LHCN-M2 (cell line): ENCODE measurements around the gene ITGAE. TPM values are rescaled to one million over a fixed set of nuclear protein-coding genes. Genes with fewer than 3 reads are reported as not detected.
A peak's percentile ranks its signal among the peaks of the same experiment; 100 is the strongest.

Source experiments
- DNase-seq: peaks from one replicate; pipeline ENCODE4 v3.0.0-alpha.2; 2012; ENCODE audit warnings: low read depth
- total RNA-seq: library from RNA; depleted of rRNA; stranded (reverse); fragments of >200 nt; gene quantifications from 2 replicates; pipeline ENCODE4 v1.2.3, GENCODE V29; 2014

ITGAE gene
- total RNA-seq, 1 experiment from 2014 or later, result 38.6 TPM

DNA sequence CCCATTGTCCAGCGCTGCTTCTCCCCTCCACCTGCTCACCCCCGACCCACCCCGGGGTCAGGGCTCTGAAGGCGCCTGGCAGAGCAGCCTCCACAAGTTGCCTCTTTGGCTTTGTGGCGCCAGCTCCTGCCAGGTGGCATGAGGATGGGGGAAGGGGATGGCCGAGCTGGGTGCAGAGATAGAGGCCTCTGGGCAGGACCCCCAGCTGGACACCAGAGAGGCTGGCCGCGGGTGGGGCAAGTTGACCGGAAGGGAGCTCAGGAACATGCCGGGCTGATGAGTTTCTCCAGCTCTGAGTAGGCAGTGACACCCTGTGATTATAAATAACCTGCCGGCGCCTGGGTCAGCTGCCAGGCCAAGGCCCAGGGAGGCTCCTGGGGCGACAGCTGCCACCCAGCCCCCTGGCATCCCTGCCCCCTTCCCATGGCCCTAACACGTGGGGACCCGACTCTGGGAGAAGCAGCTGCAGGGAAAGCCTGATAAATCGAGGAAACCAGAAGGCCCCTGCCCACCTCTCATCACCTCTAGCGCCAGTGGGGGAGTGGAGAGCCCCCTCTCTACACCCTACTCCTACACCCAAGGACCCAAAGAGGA is 105.8 kb downstream of the ITGAE start:
- DNase-seq, result peak; percentile 81

DNA sequence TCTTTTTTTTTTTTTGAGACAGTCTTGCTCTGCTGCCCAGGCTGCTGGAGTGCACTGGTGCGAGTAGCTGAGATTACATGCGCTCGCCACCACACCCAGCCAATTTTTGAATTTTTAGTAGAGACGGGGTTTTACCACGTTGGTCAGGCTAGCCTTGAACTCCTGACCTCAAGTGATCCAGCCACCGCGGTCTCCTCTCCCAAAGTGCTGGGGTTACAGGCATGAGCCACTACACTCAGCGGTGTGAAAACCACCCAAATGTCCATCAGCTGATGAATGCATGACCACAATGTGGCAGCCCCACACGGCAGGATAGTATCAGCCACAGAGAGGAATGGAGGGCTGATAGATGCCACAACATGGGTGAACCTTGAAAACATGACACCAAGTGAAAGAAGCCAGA is 107.2 kb downstream of the ITGAE start:
- DNase-seq, result peak; percentile 63

DNA sequence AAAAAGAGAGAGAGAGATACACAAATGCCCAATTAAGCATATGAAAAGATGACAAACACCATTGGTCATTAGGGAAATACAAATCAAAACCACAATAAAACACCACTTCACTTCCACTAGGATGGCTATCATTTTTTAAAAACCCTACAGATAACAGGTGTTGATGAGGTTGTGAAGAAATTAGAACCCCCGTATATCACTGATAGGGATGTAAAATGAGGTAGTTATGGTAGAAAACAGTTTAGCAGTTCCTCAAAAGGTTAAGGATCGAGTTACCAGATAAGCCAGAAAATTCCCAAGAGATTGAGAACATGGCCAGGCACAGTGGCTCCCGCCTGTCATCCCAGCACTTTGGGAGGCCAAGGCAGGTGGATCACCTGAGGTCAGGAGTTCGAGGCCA is 107.8 kb downstream of the ITGAE start:
- no peak for DNase-seq

DNA sequence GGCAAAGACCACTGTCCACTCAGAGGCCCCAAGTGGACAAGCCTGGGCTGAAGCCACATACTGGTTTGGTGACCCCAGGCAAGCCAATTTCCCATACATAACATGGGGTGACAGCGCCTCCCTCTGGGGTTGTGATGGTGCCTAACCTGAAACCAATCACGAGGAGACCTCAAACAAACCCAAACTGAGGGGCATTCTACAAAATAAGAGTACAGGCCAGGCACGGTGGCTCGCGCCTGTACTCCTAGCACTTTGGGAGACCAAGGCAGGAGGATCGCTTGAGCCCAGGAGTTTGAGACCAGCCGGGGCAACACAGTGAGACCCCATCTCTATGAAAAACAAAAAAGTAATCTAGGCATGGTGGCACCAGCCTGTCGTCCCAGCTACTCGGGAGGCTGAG is 108.6 kb downstream of the ITGAE start:
- no peak for DNase-seq

DNA sequence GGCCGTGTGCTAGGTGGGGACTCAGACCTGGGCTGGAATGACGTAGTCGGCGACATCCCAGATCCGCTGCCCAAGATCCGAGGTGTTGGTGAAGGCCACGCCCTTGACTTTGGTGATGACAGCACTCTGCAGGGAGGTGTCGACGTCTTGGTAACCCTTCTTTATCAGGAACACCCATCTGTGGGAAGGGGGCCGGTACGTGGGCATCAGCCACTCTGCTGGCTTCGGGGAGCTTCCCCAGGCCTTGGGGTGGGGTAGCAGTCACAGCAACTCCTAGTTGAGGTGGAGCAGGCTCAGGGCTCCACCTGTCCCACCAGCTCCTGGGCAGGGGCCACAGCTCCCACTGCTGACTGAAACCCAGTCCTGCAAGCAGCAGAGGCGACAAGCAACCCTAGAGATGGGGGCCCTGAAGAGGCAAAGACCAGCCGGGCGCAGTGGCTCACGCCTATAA is 109.3 kb downstream of the ITGAE start:
- DNase-seq, result no peak

DNA sequence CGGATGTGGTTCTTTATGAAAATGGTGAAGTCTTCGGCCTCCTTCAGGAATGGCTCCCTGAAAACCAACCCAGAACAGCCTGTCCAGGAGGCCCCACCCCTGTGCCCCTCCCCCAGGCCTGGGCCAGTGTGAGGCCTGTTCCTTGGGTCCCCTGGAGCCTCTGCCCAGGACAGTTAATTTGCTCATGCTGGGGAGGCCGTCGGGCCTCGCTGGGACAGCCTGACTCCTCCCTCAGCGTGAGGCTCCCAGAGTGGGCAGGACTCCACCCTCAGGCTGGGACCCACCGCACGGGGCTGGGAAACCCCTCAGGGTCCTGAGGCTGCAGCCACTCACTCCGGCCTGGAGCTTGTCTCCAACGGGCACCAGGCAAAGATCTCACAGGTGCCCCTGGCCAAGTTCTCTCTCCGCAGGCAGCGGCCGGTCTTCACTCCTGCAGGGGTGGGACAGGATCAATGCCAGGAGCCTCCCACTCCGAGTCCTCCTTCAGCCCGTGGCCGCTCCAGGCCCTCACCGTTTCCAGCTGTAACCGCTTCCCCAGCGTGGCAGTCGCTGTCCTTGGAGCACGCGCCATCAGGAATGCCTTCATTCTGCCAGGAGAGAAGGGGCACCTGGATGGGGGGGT is 110.8 kb downstream of the ITGAE start:
- no peak for DNase-seq

DNA sequence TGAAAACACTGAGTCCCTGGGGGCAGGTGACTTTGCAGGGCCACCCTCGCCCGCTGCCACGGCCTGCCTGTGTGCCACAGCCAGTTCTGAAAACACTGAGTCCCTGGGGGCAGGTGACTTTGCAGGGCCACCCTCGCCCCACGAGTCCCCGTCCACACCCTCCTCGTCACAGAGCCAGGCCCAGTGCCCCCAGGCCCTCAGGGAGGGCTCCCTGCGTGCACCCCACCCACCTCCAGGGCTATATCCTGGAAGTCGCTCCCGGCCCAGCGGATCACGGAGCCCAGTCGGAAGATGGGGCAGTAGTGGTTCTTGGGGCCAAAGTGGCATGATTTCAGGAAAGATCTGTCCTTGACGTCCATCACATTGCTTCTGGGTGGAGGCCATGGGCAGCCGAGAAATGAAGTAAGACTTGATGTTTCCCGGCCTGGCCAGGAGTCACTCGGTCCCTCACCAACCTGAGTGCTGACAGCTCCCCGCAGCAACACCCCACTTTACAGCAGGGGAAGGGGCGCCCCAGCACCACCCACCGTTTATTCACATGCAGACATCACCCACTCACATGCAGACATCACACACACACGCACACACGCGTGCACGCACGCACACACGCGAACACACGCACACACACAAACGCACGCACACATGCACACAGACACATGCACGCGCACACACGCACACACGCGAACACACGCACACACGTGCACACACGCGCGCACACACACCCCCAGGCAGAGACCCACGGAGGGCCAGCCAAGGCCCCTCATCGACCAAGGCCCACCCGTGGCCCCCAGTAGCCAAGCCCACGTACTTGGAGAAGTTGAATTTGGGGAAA is 111.5 kb downstream of the ITGAE start:
- no peak for DNase-seq

DNA sequence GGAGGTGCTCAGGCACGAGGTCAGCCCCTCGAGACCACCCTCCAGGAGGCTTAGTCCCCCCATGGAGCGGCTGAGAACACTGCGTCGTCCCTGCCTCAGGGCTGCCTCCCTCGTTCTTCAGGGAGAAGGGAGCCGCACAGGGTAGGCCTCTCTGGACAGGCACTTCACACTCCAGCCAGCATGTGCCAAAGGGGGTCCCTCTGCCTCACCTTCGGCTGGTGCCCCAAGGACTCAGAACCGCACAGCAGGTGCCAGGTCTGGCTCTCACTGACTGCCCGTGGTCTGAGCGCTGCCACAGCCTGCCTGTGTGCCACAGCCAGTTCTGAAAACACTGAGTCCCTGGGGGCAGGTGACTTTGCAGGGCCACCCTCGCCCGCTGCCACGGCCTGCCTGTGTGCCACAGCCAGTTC is 112.1 kb downstream of the ITGAE start:
- no peak for DNase-seq

DNA sequence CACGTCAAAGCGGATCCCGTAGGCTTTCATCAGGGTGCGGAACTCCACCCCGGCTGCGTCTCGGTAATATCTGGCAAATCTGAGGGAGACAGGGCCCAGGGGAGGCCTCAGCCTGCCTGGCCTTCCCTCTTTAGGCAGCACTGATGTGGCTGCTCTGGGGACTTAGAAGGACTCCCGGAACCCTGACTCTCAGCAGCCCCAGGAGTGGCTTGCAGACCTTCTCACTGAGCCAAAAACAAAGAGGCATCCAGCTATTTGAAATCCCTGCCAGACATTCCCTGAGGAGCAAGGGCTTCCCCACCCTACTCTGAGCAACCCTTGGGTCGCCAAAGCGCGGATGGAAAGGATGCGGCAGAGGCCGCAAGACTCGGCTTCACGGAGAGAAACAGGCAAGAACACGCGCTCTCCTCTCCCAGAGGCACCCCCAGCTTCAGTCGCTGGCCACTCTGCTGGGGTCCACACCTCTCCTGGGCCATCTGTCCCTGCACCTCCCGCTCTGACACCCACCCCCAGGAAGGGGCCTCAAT is 112.9 kb downstream of the ITGAE start:
- no peak for DNase-seq

DNA sequence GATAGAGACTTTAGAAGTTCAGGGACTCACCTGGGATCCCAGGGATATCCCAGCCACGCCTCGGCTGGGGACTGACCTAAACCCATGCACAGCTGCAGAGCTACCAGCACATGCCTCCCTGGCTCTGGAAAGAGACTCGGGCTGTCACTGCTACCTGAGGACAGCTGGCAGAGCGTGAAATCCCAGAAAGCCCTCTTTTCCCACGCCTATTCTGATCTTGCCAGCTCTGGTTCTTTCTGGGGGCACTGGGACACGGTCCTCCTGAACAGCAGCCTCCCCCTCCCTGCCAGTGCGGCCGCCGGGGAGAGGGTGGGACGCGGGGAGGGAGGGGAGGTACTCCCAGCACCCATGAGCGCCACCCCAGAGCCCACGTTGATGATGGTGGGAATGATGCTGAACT is 115.8 kb downstream of the ITGAE start:
- no peak for DNase-seq

DNA sequence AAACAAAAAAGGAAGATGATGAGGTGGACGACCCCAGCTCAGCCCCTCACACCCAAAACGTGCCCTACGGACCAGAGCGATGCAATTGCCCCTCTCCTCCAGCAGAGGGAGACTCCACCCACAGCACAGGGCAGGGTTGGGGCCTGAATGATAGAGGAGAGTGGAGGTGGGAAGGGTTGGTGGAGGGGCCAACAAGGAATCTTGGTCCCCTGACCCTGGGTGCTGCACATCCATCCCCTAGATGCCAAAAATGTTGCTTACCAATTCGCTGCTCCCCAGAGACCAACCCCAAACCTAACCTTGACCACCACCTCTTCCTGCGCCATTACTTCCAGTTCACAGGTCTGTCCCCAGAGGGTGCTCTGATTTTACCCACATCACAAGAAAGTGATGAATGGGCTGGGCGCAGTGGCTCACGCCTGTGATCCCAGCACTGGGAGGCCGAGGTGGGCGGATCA is 117.9 kb downstream of the ITGAE start:
- peak; percentile 21 for DNase-seq

DNA sequence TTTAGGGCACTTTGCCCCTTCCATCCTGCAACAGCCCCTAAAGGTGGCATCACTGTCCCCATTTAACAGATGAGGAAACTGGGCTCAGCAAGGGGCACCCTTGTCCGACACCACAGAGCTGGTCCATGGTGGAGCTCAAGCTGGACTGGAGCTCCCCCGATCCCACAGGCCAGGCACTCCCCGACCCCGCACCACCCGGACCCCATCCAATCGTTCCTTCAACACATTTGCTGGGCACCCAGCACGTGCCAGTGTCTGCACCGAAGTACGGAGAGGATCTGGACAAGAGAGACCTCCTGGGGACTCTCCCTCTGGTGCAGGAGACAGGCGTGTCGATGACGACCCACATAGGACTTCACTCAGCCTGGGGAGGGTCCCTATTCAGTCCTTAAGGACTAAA is 119.0 kb downstream of the ITGAE start:
- DNase-seq, result no peak

DNA sequence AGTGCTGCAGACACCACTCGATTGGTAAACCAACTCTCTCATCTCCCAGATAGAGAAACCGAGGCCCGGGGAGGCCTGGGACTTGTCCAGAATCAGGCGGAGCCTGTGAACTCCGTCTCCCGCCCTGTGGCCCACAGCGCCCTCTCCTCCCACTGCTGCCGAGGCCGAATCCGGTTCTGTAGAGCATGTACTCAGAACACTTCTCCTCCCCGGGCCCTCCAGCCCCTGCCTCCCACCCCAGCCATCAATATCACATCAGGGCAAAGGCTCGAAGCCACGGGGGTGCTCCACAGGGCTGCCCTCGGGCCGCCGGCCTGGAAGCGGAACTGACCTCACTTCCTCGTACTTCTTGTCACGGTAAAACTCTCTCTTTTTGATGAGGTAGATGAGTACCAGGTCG is 119.4 kb downstream of the ITGAE start:
- DNase-seq, result no peak

DNA sequence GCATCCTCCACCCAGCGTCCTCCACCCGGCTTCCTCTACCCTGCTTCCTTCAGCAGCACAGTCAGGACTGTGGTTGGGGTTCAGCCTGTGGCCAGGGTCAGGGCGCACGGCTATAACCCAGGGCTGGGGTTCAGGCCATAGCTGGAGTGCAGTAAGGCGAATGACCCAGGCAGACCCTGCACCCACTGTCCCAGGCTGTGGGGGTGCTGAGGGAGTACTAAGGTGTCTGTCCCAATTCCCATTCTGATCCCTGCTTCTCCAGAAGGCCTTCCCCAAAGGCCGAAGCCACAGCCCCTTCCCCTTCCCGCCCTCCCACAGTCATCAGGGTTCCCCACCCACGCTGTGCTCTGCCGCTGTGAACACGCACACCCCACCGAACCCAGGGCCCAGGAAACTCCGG is 119.9 kb downstream of the ITGAE start:
- DNase-seq, result no peak

DNA sequence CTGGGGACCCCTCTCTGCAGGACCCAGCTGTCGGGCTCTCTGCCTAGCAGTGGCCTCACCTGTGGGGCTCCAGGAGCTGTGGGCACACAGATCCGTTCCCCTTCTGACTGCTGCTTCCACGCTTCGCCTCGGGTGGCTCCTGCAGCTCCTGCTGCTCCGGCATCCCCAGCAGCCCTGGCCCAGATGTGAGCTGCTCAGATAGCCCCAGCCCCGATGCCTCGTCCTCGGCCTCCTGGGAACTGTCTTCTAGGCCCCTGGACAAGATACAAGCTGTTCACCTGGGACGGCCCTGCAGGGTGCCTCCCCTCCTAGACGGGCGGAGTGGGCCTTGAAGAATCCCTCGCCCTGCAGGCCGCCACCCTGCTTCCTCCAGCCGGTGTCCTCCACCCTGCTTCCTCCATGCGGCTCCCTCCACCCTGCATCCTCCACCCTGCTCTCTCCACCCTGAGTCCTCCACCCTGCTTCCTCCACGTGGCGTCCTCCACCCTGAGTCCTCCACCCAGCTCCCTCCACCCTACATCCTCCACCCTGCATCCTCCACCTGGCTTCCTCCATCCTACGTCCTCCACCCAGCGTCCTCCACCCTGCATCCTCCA is 121.4 kb downstream of the ITGAE start:
- no peak for DNase-seq

DNA sequence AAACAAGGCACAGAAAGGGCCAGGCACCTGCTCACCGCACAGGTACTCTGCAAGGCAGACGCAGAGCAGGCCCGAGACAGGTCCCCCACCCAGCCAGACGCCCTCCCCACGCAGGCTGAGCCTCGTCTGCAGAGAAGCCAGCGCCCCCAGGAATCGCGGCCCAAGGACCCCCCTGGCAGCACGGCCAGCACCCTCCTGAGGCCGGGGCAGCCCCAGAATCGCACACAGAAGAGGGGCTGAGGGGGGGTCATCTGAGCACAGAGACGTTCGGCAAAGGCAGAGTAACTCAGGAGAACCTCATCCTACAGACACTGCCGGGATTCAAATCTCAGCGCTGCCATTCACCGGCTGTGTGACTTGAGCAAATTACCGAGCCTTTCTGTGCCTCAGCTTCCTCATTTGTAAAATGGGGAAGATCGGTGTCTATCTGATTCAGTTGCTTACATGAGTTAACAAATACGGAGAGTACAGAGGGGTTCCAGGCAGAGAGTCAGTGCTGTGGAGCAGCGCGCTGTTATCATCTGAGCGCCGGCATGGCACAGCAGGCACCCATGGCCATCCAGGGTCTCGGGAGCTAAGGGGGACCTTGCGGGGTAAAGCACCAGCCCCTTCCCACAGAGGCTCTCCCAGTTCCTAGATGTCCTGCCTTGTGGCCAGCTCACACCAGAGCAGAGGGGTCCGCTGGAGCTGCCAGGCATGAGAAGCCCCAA is 122.0 kb downstream of the ITGAE start:
- DNase-seq, result no peak

DNA sequence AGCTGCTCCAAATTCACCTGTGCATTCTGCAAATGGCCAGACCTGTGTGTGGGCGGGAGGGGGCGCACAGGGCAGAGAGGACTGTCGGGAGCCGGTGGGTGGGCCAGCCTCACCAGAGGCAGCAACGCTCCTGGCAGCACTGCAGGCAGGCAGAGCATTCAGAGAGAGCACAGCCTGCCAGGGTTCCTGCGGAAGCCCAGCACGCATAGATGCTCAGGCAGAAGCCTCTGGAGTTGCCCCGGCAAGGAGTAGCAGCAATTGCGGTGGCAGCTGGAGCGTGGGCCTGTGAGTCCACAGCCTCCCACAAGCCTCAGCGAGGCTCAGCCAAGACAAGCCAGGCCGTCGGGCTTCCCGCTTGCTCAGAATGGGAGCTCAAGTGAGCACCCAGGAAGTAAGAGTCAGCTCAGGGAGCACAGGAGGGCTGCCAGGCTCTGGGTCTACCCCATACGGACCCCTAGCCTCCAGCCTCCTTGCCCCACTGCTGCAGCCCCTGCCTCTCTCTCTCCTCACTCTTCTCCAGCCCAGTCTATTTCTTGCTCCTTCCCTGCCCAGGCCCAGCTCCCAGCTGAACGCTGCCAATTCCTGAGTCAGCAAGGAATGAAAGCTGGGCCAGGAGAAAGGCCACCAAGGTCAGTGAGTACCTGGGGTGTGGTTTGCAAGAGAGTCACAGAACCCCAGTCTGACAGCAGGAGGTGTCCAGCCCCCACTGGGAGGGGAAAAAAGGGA is 122.7 kb downstream of the ITGAE start:
- no peak for DNase-seq

DNA sequence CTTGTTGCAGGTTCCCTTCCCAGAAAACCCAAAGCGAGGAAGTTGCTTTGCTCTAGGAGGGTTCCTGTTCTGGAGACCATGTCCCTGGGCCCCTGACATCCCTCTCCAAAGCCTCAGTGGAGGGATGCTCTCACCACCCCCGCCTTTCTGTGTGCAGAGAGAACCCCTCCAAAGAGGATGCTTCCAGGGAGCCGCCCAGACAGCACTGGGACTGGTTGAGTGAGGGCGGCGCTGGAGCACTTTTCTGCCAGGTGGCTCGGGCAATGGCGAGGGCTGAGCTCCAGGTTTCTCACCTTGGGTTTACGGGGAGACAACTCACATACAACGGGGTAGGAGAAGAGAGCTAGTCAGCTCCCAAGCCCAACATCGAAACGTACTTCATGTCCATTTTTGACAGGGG is 125.1 kb downstream of the ITGAE start:
- no peak for DNase-seq

DNA sequence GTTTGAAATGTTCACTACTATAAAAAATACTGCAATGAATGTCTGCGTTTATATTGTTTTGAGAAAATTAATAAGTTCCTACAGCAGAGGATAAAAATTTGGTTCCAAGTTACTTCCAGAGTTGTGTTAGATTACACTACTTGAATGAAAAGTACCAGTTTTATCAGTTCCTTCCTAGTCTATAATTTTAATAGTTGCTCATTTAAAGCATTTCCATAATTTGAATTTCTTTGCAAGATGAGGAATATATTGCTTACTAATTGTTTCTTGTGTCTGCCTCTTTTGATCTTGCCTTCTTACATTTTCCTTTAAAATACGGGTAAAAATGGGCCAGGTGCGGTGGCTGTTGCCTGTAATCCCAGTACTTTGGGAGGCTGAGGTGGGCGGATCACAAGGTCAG is 128.4 kb downstream of the ITGAE start:
- no peak for DNase-seq

DNA sequence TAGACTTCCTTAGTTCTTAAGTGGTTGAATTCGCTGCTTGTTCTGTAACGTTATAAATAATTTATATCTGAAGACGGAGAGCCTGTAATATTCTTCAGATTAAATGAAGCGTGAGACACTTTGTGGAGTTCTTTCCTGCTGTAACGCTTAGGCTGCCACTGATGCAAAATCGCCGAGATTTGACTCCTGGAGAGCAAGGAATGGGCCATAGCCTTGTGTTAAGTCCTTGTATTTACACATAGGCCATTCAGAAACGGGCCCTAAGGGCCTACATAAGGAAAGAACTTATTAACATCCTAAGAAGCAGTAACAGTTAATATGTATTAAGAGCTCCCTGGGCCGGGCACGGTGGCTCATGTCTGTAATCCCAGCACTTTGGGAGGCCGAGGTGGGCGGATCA is 131.4 kb downstream of the ITGAE start:
- no peak for DNase-seq

DNA sequence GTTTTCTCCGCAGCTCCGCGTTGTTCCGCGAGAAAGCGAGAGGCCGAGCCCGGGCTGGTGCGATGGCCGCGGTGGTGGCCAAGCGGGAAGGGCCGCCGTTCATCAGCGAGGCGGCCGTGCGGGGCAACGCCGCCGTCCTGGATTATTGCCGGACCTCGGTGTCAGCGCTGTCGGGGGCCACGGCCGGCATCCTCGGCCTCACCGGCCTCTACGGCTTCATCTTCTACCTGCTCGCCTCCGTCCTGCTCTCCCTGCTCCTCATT is 132.0 kb downstream of the ITGAE start:
- no peak for DNase-seq
